ENCODE measurements around the gene PLEKHO2. TPM values are rescaled to one million over a fixed set of nuclear protein-coding genes. Genes with fewer than 3 reads are reported as not detected.

PLEKHO2 gene
- polyA plus RNA-seq, 2 of the 4 experiments (the other 2 are of a cell fraction) = 2.8 to 3.9 TPM

DNA sequence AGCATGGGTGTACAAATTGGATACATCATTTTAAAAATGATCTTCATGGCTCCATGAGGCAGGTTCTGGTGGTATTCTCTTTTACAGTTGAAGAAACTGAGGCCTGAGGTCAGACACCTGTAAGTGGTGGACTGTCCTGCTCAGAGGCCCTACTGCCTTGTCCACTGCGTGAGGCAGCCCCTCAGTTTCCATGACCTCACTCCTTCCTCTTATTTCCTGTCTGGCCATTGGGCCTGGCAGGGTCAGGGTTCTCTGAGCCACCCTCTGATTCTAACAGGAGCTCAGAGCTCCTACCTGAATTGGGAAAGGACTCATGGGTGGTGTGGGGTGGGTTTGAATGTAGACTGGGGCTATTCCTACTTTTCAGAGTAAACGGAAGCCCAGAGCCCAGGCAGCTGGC is 17.5 kb downstream of the PLEKHO2 start:
- no peak overlapping the region for H3K4me2 ChIP-seq
- FAIRE-seq (no peak), DNase-seq (ENCODE audit: low read depth in 1 of 2, low spot score in 1 of 2) (no peak), ATAC-seq (no peak)
- peaks cover 15% of the 10 kb centered on the region for H3K4me1 ChIP-seq
- no peak overlapping the region for H3K27ac ChIP-seq
- WGBS (ENCODE audit: missing lambda C conversion rate) = 100% methylated on average over 2 of the region's 2 CpGs
- H3K9me3 ChIP-seq = no peaks in the 10 kb centered on the region
- ChIA-PET CTCF (interaction anchor here (1.1 to 2.9 kb wide), 3 partner anchors 15 to 50 kb away, joined by 3 to 16 read pairs (median 4); no protein-coding TSS in a partner anchor), POLR2A (no interaction called here)
- no peak for TF ChIP-seq POLR2A (IDR thresholded peaks at IDR 0.05; ENCODE audit: low read length)
- TF ChIP-seq PHF8 (IDR thresholded peaks at IDR 0.05; ENCODE audit: borderline replicate concordance, low read depth) = no peak
- no peak for TF ChIP-seq MYC (IDR thresholded peaks at IDR 0.05; ENCODE audit: borderline replicate concordance, low read length)
- TF ChIP-seq GATA3 (IDR thresholded peaks at IDR 0.05; ENCODE audit: borderline replicate concordance) = no peak
- no peak for TF ChIP-seq RCOR1 (IDR thresholded peaks at IDR 0.05; ENCODE audit: low read depth, low read length)
- TF ChIP-seq RAD21 (conservative IDR thresholded peaks at IDR 0.05 in 1 of 2, IDR thresholded peaks at IDR 0.05 in 1 of 2) = no peak
- TF ChIP-seq SREBF2 (IDR thresholded peaks at IDR 0.05) = no peak
- TF ChIP-seq CHD2 (IDR thresholded peaks at IDR 0.05; ENCODE audit: low read length, partially characterized antibody) = no peak
- TF ChIP-seq KDM5A (IDR thresholded peaks at IDR 0.05) = no peak
- no peak for TF ChIP-seq MAZ (IDR thresholded peaks at IDR 0.05; ENCODE audit: borderline replicate concordance, low read depth, low read length)
- TF ChIP-seq, protein P1, sequence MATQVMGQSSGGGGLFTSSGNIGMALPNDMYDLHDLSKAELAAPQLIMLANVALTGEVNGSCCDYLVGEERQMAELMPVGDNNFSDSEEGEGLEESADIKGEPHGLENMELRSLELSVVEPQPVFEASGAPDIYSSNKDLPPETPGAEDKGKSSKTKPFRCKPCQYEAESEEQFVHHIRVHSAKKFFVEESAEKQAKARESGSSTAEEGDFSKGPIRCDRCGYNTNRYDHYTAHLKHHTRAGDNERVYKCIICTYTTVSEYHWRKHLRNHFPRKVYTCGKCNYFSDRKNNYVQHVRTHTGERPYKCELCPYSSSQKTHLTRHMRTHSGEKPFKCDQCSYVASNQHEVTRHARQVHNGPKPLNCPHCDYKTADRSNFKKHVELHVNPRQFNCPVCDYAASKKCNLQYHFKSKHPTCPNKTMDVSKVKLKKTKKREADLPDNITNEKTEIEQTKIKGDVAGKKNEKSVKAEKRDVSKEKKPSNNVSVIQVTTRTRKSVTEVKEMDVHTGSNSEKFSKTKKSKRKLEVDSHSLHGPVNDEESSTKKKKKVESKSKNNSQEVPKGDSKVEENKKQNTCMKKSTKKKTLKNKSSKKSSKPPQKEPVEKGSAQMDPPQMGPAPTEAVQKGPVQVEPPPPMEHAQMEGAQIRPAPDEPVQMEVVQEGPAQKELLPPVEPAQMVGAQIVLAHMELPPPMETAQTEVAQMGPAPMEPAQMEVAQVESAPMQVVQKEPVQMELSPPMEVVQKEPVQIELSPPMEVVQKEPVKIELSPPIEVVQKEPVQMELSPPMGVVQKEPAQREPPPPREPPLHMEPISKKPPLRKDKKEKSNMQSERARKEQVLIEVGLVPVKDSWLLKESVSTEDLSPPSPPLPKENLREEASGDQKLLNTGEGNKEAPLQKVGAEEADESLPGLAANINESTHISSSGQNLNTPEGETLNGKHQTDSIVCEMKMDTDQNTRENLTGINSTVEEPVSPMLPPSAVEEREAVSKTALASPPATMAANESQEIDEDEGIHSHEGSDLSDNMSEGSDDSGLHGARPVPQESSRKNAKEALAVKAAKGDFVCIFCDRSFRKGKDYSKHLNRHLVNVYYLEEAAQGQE (IDR thresholded peaks at IDR 0.05) = no peak
- TF ChIP-seq CBX2 (IDR thresholded peaks at IDR 0.05; ENCODE audit: borderline replicate concordance, low read depth) = no peak
- no peak for TF ChIP-seq HDAC2 (IDR thresholded peaks at IDR 0.05)
- TF ChIP-seq POLR2AphosphoS2 (conservative IDR thresholded peaks at IDR 0.05; ENCODE audit: low read length) = no peak
- no peak for TF ChIP-seq TFCP2L1 (CRISPR knock-in tag; IDR thresholded peaks at IDR 0.05)
- no peak for TF ChIP-seq HES2 (IDR thresholded peaks at IDR 0.05)
- no peak for TF ChIP-seq MAX (IDR thresholded peaks at IDR 0.05)
- TF ChIP-seq, protein P2, sequence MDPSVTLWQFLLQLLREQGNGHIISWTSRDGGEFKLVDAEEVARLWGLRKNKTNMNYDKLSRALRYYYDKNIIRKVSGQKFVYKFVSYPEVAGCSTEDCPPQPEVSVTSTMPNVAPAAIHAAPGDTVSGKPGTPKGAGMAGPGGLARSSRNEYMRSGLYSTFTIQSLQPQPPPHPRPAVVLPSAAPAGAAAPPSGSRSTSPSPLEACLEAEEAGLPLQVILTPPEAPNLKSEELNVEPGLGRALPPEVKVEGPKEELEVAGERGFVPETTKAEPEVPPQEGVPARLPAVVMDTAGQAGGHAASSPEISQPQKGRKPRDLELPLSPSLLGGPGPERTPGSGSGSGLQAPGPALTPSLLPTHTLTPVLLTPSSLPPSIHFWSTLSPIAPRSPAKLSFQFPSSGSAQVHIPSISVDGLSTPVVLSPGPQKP (IDR thresholded peaks at IDR 0.05; ENCODE audit: low read depth, low read length) = no peak
- no peak overlapping the region for H3K4me3 ChIP-seq

- WGBS (ENCODE audit: missing lambda C conversion rate) = 86% methylated on average over 10 of the region's 11 CpGs
- no peak for TF ChIP-seq EP300 (IDR thresholded peaks at IDR 0.05)
- H3K4me2 ChIP-seq = no peak overlapping the region
- H3K4me3 ChIP-seq = no peak overlapping the region
- ATAC-seq (no peak), DNase-seq (ENCODE audit: low read depth in 1 of 2, low spot score in 1 of 2) (no peak), FAIRE-seq (no peak)
- POLR2A ChIA-PET = no interaction called here
- CTCF ChIA-PET = interaction anchor here (1.1 to 1.5 kb wide), 4 partner anchors 10 to 130 kb away, joined by 3 to 4 read pairs (median 3); no protein-coding TSS in a partner anchor
- no peaks in the 10 kb centered on the region for H3K9me3 ChIP-seq
- peaks cover 25% of the 10 kb centered on the region for H3K4me1 ChIP-seq
- H3K27ac ChIP-seq = no peak overlapping the region
These were observed 19.6 kb downstream of the PLEKHO2 start for GRCh38 chr15:64861331-64861730.

DNA sequence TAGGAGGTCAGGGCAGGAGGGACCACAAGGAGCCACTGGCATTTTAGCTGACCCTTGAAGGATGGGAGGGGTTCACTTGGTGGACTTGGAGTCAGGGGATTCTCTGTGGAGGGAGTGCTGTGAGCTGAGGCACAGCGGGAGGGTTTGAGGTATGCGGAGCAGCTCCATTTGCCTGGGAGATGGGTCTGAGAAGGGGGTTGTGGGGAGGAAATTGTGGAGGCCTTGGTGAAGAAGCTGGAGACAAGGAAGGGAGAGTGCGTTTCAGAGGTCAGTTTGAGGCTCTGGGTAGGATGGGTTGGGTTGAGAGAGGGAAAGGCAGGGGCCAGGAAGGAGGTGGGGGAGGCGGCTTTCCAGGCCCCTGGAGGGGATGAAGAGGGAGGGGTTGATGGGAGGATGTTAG is 20.2 kb downstream of the PLEKHO2 start:
- H3K4me1 ChIP-seq = peaks cover 20% of the 10 kb centered on the region
- FAIRE-seq = no peak
- no peak overlapping the region for H3K27ac ChIP-seq
- DNase-seq (ENCODE audit: low read depth in 1 of 2, low spot score in 1 of 2) = no peak
- ATAC-seq = no peak
- CTCF ChIA-PET = interaction anchor here (0.6 to 1.5 kb wide), 5 partner anchors 11 to 132 kb away, joined by 3 to 4 read pairs (median 3); no protein-coding TSS in a partner anchor
- 93% methylated on average over 4 of the region's 4 CpGs for WGBS (ENCODE audit: missing lambda C conversion rate)
- no peak overlapping the region for H3K4me2 ChIP-seq
- H3K4me3 ChIP-seq = no peak overlapping the region
- POLR2A ChIA-PET = no interaction called here
- H3K9me3 ChIP-seq = no peaks in the 10 kb centered on the region
- TF ChIP-seq RNF2 (IDR thresholded peaks at IDR 0.05; ENCODE audit: borderline replicate concordance, low read depth) (no peak), EHMT2 (IDR thresholded peaks at IDR 0.05; ENCODE audit: low read depth) (no peak), CTCF (IDR thresholded peaks at IDR 0.05) (no peak), EHF (CRISPR knock-in tag; IDR thresholded peaks at IDR 0.05) (no peak), ZNF302 (CRISPR knock-in tag; IDR thresholded peaks at IDR 0.05) (no peak), TP53 (CRISPR knock-in tag; IDR thresholded peaks at IDR 0.05) (no peak), FOXS1 (CRISPR knock-in tag; IDR thresholded peaks at IDR 0.05) (no peak), TFCP2L1 (CRISPR knock-in tag; IDR thresholded peaks at IDR 0.05) (no peak), CBX8 (IDR thresholded peaks at IDR 0.05) (no peak)
- TF ChIP-seq, protein P2 (IDR thresholded peaks at IDR 0.05; ENCODE audit: low read depth, low read length) = no peak
